ENCODE measurements around the gene EGFLAM. TPM values are rescaled to one million over a fixed set of nuclear protein-coding genes. Genes with fewer than 3 reads are reported as not detected.

EGFLAM gene
- total RNA-seq, 2 donors from 2014 or later: not detected

DNA sequence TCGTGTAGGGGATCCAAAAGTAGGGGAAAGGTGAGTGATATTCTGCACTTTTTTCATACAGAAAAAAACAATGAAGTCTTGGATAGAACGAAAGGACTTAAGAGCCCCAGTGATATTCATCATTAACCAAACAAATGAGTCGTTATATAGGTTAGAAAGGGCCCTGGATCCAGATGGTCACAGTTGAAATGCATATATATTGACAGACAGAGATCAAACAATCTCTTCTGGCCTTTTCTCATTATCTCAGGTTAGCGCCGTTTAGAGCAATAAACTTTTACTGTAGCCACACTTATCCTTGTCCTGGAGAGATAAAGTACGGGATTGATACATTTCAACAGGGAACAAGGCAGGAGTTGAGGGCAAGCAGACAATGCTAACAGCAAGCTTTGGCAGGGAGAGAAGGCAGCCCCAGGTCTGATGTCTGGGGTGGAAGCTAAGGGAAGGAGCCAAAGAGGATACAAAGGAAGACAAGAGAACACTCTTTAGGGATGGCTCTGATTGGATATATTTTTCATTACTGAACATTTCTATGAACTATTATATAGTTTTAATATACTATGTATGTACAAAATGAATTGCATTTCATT is 221.1 kb downstream of the EGFLAM start:
- ATAC-seq (no peak), DNase-seq (ENCODE audit: low spot score in 2 of 2) (no peak)
- no peaks in the 10 kb centered on the region for H3K36me3 Mint-ChIP-seq
- H3K9me3 Mint-ChIP-seq: no peaks in the 10 kb centered on the region
- no peak overlapping the region for H3K27ac Mint-ChIP-seq

DNA sequence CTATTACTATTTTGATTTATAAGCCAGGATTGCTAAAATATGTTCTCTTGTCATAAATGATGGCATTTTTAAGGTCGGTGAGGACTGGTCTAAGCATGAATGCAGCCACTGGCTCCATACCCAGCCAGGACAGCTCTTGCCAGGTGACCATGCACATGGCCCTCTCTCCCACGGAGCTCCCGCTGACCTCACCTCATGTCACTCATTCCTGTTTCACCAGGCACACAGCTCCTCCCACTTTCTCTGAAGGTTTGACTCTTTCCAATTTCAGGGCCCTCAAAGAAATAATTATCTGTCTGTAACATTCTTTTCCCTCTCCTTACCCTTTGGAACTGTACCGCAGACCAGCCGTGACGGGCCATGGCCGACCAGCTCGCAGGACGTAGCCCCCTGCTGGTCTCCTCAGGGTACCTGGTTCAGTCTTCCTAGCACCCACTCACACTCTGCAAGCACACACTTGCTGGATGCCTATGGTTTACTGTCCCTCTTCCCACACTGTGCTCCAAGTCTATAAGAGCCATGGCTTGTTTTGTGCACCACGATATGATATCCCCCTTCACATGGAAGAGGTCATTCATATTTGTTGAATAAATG is 225.5 kb downstream of the EGFLAM start:
- Mint-ChIP-seq H3K36me3 (no peaks in the 10 kb centered on the region), H3K27ac (no peak overlapping the region), H3K9me3 (no peaks in the 10 kb centered on the region)
- ATAC-seq (no peak), DNase-seq (ENCODE audit: low spot score in 2 of 2) (no peak)

DNA sequence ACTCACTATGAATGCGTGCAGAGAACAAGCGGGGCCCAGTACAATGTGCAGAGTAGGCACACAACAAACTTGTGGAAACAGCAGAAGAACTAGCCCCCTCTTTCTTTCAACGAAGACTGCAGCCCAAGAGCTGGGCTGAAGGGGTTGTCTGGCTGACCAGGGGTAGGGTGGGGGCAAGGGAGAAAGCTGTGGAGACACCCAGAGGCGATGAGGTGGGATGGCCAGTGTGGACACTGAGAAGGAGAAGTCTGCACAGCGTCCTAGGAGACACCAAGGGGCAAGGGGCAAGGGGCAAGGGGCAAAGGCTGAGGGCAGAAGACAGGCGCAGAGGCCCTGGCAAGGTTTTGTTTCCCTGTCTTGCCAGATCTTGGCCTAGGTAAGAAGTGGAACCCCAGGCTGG is 235.8 kb downstream of the EGFLAM start:
- Mint-ChIP-seq H3K27ac (no peak overlapping the region), H3K36me3 (no peaks in the 10 kb centered on the region), H3K9me3 (no peaks in the 10 kb centered on the region)
- ATAC-seq (no peak), DNase-seq (ENCODE audit: low spot score in 2 of 2) (no peak)

DNA sequence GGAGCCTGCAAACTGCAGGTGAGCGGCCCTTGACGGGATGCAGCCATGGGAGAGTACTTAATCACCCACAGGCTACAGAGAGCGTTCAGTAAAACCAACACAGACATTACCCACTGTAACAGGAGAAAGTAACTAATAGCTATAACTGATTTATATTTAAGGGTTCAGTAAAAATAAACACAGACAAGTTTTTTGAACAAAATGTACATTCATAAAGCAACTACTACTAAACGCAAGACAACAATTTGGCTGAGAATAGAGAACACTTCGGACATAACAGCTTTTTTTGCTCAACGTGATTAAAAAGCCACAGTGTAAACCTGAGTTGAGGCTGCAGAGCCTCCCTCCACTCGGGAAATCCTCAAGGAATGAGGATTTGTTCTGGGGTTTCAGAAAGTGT is 236.4 kb downstream of the EGFLAM start:
- Mint-ChIP-seq H3K36me3 (no peaks in the 10 kb centered on the region), H3K9me3 (no peaks in the 10 kb centered on the region), H3K27ac (no peak overlapping the region)
- DNase-seq (ENCODE audit: low spot score in 2 of 2) (no peak), ATAC-seq (no peak)

DNA sequence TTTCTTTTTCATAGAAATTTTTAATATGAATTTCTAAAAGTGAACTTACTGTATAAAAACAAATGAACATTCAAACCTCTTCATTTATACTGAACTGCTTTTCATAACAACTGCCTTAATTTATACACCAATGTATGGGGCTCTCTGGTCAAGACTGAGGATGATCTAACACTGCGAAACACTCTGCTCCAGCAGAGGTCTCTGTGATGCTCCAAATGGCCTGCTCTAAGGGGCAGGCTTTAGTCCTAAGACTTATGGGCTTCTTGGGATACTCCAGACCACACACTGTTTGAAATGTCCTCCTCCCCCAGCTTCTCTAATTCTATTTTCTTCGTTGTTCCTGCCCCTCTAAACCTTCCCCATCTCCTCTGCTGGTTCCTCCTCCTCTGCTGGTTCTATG is 239.6 kb downstream of the EGFLAM start:
- Mint-ChIP-seq H3K36me3 (no peaks in the 10 kb centered on the region), H3K9me3 (no peaks in the 10 kb centered on the region), H3K27ac (no peak overlapping the region)
- DNase-seq (ENCODE audit: low spot score in 2 of 2) (no peak), ATAC-seq (no peak)

DNA sequence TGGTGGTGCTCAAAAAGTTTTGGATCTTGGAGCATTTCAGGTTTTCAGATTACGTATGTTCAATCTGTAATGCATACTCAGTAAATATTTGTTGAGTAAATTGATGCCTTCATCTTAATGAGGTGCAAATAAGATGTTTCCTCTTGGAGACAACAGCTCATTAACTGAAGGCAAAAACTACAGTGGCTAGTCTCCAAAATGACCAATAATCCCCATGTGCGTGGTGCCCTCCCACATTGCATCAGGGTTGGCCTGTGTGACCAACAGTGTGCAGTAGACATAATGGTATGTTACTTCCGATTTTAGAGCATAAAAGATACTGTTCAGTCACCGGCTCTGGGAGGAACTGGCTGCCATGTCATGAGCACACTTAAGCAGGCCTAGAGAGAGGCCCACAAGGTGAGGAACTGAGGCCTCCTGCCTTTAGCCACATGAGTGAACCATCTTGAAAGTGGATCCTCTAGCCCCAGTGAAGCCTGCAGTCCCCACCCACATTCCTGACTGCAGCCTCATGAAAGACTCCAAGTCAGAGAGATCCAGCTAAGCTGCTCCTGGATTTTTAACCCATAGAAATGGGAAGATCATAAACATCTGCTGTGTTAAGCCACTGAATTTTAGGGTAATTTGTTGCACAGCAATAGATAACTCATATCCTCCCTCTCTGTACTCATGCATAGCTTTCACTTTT is 242.4 kb downstream of the EGFLAM start:
- H3K9me3 Mint-ChIP-seq: no peaks in the 10 kb centered on the region
- H3K27ac Mint-ChIP-seq: no peak overlapping the region
- no peaks in the 10 kb centered on the region for H3K36me3 Mint-ChIP-seq
- ATAC-seq (no peak), DNase-seq (ENCODE audit: low spot score in 2 of 2) (no peak)

DNA sequence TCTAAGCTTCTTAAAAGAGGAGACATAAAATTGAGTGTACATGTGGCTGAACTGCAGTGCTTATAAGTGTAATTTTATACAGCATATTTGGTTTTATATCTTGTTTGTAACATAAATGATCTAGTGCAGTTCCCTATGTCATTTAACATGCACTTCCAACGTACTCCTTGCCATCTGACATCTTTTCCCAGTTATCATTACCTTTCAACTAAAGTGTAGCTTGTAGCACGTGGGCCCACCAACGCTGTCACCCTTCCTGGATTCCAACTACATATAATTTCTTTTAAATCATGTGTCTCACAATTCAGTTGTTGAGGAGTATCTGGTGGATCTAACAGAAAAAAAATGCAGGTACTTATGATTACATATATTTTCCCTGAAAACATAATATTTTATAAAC is 247.9 kb downstream of the EGFLAM start:
- Mint-ChIP-seq H3K9me3 (no peaks in the 10 kb centered on the region), H3K36me3 (no peaks in the 10 kb centered on the region), H3K27ac (no peak overlapping the region)
- DNase-seq (ENCODE audit: low spot score in 2 of 2) (no peak), ATAC-seq (no peak)

DNA sequence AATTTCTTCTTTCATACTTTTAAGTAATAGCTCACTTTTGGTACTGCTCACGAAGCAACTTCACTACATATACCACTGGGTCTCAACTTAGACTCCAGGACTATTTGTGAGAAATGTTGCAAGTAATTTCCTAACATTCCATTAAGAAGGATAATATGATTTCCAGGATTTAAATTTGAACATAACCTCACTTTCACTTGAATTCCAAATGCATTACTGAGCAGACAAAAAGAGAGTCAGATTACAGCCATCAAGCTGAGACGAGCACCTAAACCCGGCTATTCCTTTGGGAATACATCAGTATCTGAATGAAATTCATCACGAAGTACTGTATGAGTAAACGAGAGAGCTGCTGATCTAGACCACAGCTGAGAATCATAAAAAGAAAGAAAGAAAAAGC is 250.8 kb downstream of the EGFLAM start:
- H3K36me3 Mint-ChIP-seq: no peaks in the 10 kb centered on the region
- ATAC-seq (no peak), DNase-seq (ENCODE audit: low spot score in 2 of 2) (no peak)
- no peak overlapping the region for H3K27ac Mint-ChIP-seq
- H3K9me3 Mint-ChIP-seq: no peaks in the 10 kb centered on the region
